ENCODE measurements around the gene CIB2.

The CIB2 gene

DNA sequence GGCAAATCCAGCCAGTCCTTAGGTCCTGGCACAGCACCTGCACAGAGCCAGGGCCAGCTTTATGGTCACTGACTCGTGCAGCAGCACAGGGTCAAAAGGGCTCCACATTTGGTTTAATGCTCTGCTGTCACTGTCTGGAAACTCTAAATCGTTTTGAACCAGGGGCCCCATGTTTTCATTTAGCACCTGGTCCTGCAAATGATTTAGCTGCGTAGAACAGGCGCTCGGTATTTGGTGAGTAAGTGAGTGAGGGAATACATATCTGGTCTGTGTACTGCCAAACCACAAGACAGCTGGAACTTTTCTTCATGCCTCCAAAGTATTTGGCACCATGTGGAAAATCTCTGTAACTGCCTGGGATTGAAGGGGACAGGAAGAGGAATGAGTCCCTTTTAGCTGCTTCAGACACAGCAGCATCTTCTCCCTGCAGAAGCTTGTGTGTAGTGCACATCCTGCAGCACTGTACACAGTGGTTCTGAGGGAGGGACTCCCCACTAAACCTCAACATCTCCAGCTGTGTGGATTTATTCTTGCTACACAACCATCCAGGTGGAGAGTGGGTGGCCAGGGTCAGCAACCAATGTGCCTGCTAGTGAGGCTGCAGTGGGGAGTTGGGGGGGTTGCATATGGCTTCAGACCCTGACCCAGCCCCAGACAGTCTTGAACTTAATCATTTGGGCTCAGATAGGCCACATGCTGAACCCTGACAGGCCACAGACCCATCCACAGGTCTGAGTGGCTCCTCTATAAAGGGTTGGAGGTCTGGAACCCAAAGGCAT lies 37.8 kb downstream of the CIB2 start:
- ChIA-PET CTCF (interaction anchor here (0.5 to 6.2 kb wide), 8 partner anchors 15 to 159 kb away, joined by 3 to 28 read pairs (median 4); no protein-coding TSS in a partner anchor), POLR2A (interaction anchor here (0.6 kb wide), 1 partner anchor 55 kb away, joined by 5 read pairs; the partner anchor contains the start of gene IDH3A)
- no peaks in the 10 kb centered on the region for H3K36me3 ChIP-seq (ENCODE audit: control insufficient read depth in 2 of 2, insufficient read depth in 1 of 2, low read length in 2 of 2)
- TF ChIP-seq ZBTB8A (tag by site-specific recombination; IDR thresholded peaks at IDR 0.05) (no peak), BCL11B (tag by site-specific recombination; IDR thresholded peaks at IDR 0.05; ENCODE audit: low read depth) (no peak), ZNF654 (tag by site-specific recombination; IDR thresholded peaks at IDR 0.05; ENCODE audit: low read depth) (no peak), ZNF510 (tag by site-specific recombination; IDR thresholded peaks at IDR 0.05; ENCODE audit: insufficient replicate concordance) (no peak), ZNF423 (tag by site-specific recombination; IDR thresholded peaks at IDR 0.05) (no peak), ZNF169 (tag by site-specific recombination; IDR thresholded peaks at IDR 0.05) (no peak), ZNF664 (tag by site-specific recombination; IDR thresholded peaks at IDR 0.05) (no peak), GLI4 (tag by site-specific recombination; IDR thresholded peaks at IDR 0.05) (no peak), ZNF544 (tag by site-specific recombination; IDR thresholded peaks at IDR 0.05) (no peak), ZNF341 (tag by site-specific recombination; IDR thresholded peaks at IDR 0.05; ENCODE audit: low read depth) (no peak), ZNF311 (tag by site-specific recombination; IDR thresholded peaks at IDR 0.05; ENCODE audit: borderline replicate concordance) (no peak)
- TF ChIP-seq, protein P1, sequence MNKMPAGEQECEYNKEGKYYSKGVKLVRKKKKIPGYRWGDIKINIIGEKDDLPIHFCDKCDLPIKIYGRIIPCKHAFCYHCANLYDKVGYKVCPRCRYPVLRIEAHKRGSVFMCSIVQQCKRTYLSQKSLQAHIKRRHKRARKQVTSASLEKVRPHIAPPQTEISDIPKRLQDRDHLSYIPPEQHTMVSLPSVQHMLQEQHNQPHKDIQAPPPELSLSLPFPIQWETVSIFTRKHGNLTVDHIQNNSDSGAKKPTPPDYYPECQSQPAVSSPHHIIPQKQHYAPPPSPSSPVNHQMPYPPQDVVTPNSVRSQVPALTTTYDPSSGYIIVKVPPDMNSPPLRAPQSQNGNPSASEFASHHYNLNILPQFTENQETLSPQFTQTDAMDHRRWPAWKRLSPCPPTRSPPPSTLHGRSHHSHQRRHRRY (tag by site-specific recombination; IDR thresholded peaks at IDR 0.05): no peak
- TF ChIP-seq, protein P2, sequence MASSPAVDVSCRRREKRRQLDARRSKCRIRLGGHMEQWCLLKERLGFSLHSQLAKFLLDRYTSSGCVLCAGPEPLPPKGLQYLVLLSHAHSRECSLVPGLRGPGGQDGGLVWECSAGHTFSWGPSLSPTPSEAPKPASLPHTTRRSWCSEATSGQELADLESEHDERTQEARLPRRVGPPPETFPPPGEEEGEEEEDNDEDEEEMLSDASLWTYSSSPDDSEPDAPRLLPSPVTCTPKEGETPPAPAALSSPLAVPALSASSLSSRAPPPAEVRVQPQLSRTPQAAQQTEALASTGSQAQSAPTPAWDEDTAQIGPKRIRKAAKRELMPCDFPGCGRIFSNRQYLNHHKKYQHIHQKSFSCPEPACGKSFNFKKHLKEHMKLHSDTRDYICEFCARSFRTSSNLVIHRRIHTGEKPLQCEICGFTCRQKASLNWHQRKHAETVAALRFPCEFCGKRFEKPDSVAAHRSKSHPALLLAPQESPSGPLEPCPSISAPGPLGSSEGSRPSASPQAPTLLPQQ (tag by site-specific recombination; IDR thresholded peaks at IDR 0.05): no peak
- TF ChIP-seq, protein P3, sequence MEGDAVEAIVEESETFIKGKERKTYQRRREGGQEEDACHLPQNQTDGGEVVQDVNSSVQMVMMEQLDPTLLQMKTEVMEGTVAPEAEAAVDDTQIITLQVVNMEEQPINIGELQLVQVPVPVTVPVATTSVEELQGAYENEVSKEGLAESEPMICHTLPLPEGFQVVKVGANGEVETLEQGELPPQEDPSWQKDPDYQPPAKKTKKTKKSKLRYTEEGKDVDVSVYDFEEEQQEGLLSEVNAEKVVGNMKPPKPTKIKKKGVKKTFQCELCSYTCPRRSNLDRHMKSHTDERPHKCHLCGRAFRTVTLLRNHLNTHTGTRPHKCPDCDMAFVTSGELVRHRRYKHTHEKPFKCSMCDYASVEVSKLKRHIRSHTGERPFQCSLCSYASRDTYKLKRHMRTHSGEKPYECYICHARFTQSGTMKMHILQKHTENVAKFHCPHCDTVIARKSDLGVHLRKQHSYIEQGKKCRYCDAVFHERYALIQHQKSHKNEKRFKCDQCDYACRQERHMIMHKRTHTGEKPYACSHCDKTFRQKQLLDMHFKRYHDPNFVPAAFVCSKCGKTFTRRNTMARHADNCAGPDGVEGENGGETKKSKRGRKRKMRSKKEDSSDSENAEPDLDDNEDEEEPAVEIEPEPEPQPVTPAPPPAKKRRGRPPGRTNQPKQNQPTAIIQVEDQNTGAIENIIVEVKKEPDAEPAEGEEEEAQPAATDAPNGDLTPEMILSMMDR (tag by site-specific recombination; IDR thresholded peaks at IDR 0.05): no peak
- no peak overlapping the region for H3K27ac ChIP-seq (ENCODE audit: extremely low read depth, low read depth, low read length)
- no peaks in the 10 kb centered on the region for H3K9me3 ChIP-seq (ENCODE audit: control insufficient read depth, insufficient read depth, low read depth, low read length)
- H3K4me3 ChIP-seq (ENCODE audit: low read depth, low read length): no peak overlapping the region
- no peaks in the 10 kb centered on the region for H3K4me1 ChIP-seq (ENCODE audit: control insufficient read depth, insufficient read depth, low read length)

- H3K9me3 ChIP-seq (ENCODE audit: control insufficient read depth, insufficient read depth, low read depth, low read length): no peaks in the 10 kb centered on the region
- no peaks in the 10 kb centered on the region for H3K4me1 ChIP-seq (ENCODE audit: control insufficient read depth, insufficient read depth, low read length)
- no peak within 1 kb of the TSS for H3K4me3 ChIP-seq (ENCODE audit: low read depth, low read length)
- H3K36me3 ChIP-seq (ENCODE audit: control insufficient read depth in 2 of 2, insufficient read depth in 1 of 2, low read length in 2 of 2): no peaks in the 10 kb centered on the region
- ChIA-PET CTCF (interaction anchor here (1.0 to 6.2 kb wide), 4 partner anchors 16 to 126 kb away, joined by 3 to 28 read pairs (median 4); no protein-coding TSS in a partner anchor), POLR2A (no interaction called here)
- H3K27ac ChIP-seq (ENCODE audit: extremely low read depth, low read depth, low read length): no peak within 1 kb of the TSS
- TF ChIP-seq ZNF518A (tag by site-specific recombination; conservative IDR thresholded peaks at IDR 0.05; ENCODE audit: low read depth) (no peak), ZNF274 (IDR thresholded peaks at IDR 0.05; ENCODE audit: low read length) (no peak), ZNF274 (tag by site-specific recombination; IDR thresholded peaks at IDR 0.05; ENCODE audit: borderline replicate concordance) (no peak), ZNF16 (tag by site-specific recombination; IDR thresholded peaks at IDR 0.05; ENCODE audit: low read depth) (no peak), ZNF677 (tag by site-specific recombination; IDR thresholded peaks at IDR 0.05) (no peak), ZNF558 (tag by site-specific recombination; IDR thresholded peaks at IDR 0.05) (no peak)
- TF ChIP-seq, protein P4, sequence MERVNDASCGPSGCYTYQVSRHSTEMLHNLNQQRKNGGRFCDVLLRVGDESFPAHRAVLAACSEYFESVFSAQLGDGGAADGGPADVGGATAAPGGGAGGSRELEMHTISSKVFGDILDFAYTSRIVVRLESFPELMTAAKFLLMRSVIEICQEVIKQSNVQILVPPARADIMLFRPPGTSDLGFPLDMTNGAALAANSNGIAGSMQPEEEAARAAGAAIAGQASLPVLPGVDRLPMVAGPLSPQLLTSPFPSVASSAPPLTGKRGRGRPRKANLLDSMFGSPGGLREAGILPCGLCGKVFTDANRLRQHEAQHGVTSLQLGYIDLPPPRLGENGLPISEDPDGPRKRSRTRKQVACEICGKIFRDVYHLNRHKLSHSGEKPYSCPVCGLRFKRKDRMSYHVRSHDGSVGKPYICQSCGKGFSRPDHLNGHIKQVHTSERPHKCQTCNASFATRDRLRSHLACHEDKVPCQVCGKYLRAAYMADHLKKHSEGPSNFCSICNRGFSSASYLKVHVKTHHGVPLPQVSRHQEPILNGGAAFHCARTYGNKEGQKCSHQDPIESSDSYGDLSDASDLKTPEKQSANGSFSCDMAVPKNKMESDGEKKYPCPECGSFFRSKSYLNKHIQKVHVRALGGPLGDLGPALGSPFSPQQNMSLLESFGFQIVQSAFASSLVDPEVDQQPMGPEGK (tag by site-specific recombination; IDR thresholded peaks at IDR 0.05): no peak
Measured at GRCh38 chr15:78092261-78093041, 38.8 kb downstream of the CIB2 start, which contains the start of gene SH2D7. TSS of gene SH2D7 (plus strand) at chr15:78092561. CDS start at chr15:78092585, 24 bp downstream.
